ENCODE results near the gene RAB1A. TPM values are rescaled to one million over a fixed set of nuclear protein-coding genes. Genes with fewer than 3 reads are reported as not detected.
A peak's percentile ranks its signal among the peaks of the same experiment; 100 is the strongest.
"Not testable (repeated sequence)": the region's sequence is repeated elsewhere in the genome, so short reads cannot be mapped to it uniquely, and the experiment has no call there.

Gene RAB1A
- total and polyA plus RNA-seq, 10 of the 15 experiments (the other 5 are each of a cell fraction or from before 2014, with no cell fraction given), result 48.9 to 171 (median 83.4) TPM

GRCh38 chr2:65132930-65133329 lies 3.0 kb upstream of the RAB1A start:
- in situ Hi-C loops (cut with MboI), result not testable (repeated sequence)

GRCh38 chr2:65130664-65131175 lies 814 bp upstream of the RAB1A start:
- ATAC-seq, result peak; percentile 66
- RAD21 ChIA-PET (ENCODE audit: unreplicated experiment), result interaction anchor here (0.7 to 3.6 kb wide), 15 partner anchors 11 to 306 kb away, joined by 3 to 37 read pairs (median 4); partner anchors contain the start of genes ACTR2 and CEP68
- peak; percentile 23 for DNase-seq (ENCODE audit: low read depth, low spot score)
- H3K9ac ChIP-seq (ENCODE audit: control insufficient read depth, insufficient read depth, low read length), result peak overlapping the region; percentile 52
- H2AFZ ChIP-seq (ENCODE audit: control insufficient read depth, low read depth, low read length), result peak overlapping the region; percentile 57
- FAIRE-seq, result no peak
- CTCF ChIA-PET, result interaction anchor here (0.6 to 3.9 kb wide), 8 partner anchors 11 to 138 kb away, joined by 3 to 28 read pairs (median 4); partner anchors contain the start of gene ACTR2
- H3K27ac ChIP-seq (ENCODE audit: control insufficient read depth, insufficient read depth), result peak overlapping the region; percentile 27; the same call in 1 of the 2 replicates
- H3K36me3 ChIP-seq (ENCODE audit: control insufficient read depth in 2 of 2, insufficient read depth in 2 of 2, low read length in 1 of 2), result no peaks in the 10 kb centered on the region
- POLR2A ChIA-PET, result interaction anchor here (0.5 to 3.6 kb wide), 15 partner anchors 9 to 306 kb away, joined by 3 to 31 read pairs (median 3); partner anchors contain the start of genes ACTR2 and CEP68
- no peaks in the 10 kb centered on the region; the same call in 1 of the 2 replicates for H4K20me1 ChIP-seq (ENCODE audit: control insufficient read depth, insufficient read depth)
- peak overlapping the region; percentile 81 for H3K4me3 ChIP-seq
- no peaks in the 10 kb centered on the region for H3K27me3 ChIP-seq (replicated peaks in 1 of 2; ENCODE audit: control insufficient read depth in 2 of 2, insufficient read depth in 2 of 2, low read length in 1 of 2)
- intact Hi-C loops (cut with micrococcal nuclease; ENCODE audit: unreplicated experiment), result loop anchor here (1.0 to 5.0 kb wide), 4 partner anchors 66 to 198 kb away; partner anchors contain the start of gene ACTR2
- peaks cover 42% of the 10 kb centered on the region for H3K79me2 ChIP-seq (ENCODE audit: control insufficient read depth, insufficient read depth, low read length)
- WGBS (ENCODE audit: insufficient coverage, insufficient replicate concordance, low lambda C conversion rate, missing lambda C conversion rate), result 10% methylated on average over 19 of the region's 19 CpGs
- BruUV-seq (replicated peaks), result no TSS peak
- SMC1A ChIA-PET (ENCODE audit: uncharacterized antibody, unreplicated experiment), result interaction anchor here (0.7 to 6.6 kb wide), 7 partner anchors 11 to 607 kb away, joined by 3 to 33 read pairs (median 4); partner anchors contain the start of gene CEP68
- in situ Hi-C loops (cut with MboI), result no loop called here
- no peaks in the 10 kb centered on the region for H3K9me3 ChIP-seq (replicated peaks; ENCODE audit: control insufficient read depth, insufficient read depth, low read length)
- peak overlapping the region; percentile 64 for H3K4me2 ChIP-seq (ENCODE audit: control insufficient read depth, insufficient read depth)
- no peaks in the 10 kb centered on the region for H3K4me1 ChIP-seq (ENCODE audit: control insufficient read depth, insufficient read depth, low read length)
- TF ChIP-seq CBX3 (IDR thresholded peaks at IDR 0.05; ENCODE audit: borderline replicate concordance, low read depth) (no peak), PBX3 (IDR thresholded peaks at IDR 0.05; ENCODE audit: insufficient replicate concordance, low read depth, low read length) (no peak), CBX5 (IDR thresholded peaks at IDR 0.05; ENCODE audit: low read depth) (no peak), PKNOX1 (IDR thresholded peaks at IDR 0.05) (no peak), STAT1 (conservative IDR thresholded peaks at IDR 0.05) (no peak), CHD1 (IDR thresholded peaks at IDR 0.05; ENCODE audit: low read depth, low read length) (no peak), NFYA (IDR thresholded peaks at IDR 0.05; ENCODE audit: borderline replicate concordance, low read depth, low read length) (no peak), TBL1XR1 (IDR thresholded peaks at IDR 0.05; ENCODE audit: low read depth, low read length) (no peak), USF2 (IDR thresholded peaks at IDR 0.05; ENCODE audit: borderline replicate concordance, low read depth, low read length) (no peak), FOXK2 (IDR thresholded peaks at IDR 0.05) (no peak), ZNF274 (IDR thresholded peaks at IDR 0.05; ENCODE audit: insufficient read depth, insufficient read length) (no peak), ZNF24 (IDR thresholded peaks at IDR 0.05) (no peak), ZZZ3 (IDR thresholded peaks at IDR 0.05; ENCODE audit: control insufficient read depth, insufficient read length, low read depth) (no peak)

More at GRCh38 chr2:65132930-65133329, 3.0 kb upstream of the RAB1A start:
- RAD21 ChIA-PET (ENCODE audit: unreplicated experiment); H3K27me3 ChIP-seq (replicated peaks in 1 of 2; ENCODE audit: control insufficient read depth in 2 of 2, insufficient read depth in 2 of 2, low read length in 1 of 2); H3K4me3 ChIP-seq; H2AFZ ChIP-seq (ENCODE audit: control insufficient read depth, low read depth, low read length); DNase-seq (ENCODE audit: low read depth, low spot score); H3K9me3 ChIP-seq (replicated peaks; ENCODE audit: control insufficient read depth, insufficient read depth, low read length); H3K9ac ChIP-seq (ENCODE audit: control insufficient read depth, insufficient read depth, low read length); ATAC-seq; FAIRE-seq; H3K36me3 ChIP-seq (ENCODE audit: control insufficient read depth in 2 of 2, insufficient read depth in 2 of 2, low read length in 1 of 2); H3K4me2 ChIP-seq (ENCODE audit: control insufficient read depth, insufficient read depth); H3K4me1 ChIP-seq (ENCODE audit: control insufficient read depth, insufficient read depth, low read length); H3K27ac ChIP-seq (ENCODE audit: control insufficient read depth, insufficient read depth); H4K20me1 ChIP-seq (ENCODE audit: control insufficient read depth, insufficient read depth); BruUV-seq (replicated peaks): not testable (repeated sequence)
- ChIA-PET CTCF (interaction anchor here (1.2 to 2.0 kb wide), 2 partner anchors 52 to 68 kb away, joined by 3 to 4 read pairs; no protein-coding TSS in a partner anchor), SMC1A (ENCODE audit: uncharacterized antibody, unreplicated experiment) (interaction anchor here (0.7 to 6.6 kb wide), 3 partner anchors 13 to 68 kb away, joined by 3 to 33 read pairs (median 3); no protein-coding TSS in a partner anchor), POLR2A (interaction anchor here (0.8 kb wide), 1 partner anchor 18 kb away, joined by 3 read pairs; no protein-coding TSS in a partner anchor)
- intact Hi-C loops (cut with micrococcal nuclease; ENCODE audit: unreplicated experiment), result loop anchor here (5.0 kb wide), 2 partner anchors 94 to 201 kb away; partner anchors contain the start of gene ACTR2
- WGBS (ENCODE audit: insufficient coverage, insufficient replicate concordance, low lambda C conversion rate, missing lambda C conversion rate), result 89% methylated on average over 10 of the region's 15 CpGs
- H3K79me2 ChIP-seq (ENCODE audit: control insufficient read depth, insufficient read depth, low read length), result peaks cover 20% of the 10 kb centered on the region

Data from GM12878 (cell line).